MM.1S (cell line): ENCODE data around the gene SLC45A2.

ENCODE experiments used
- DNase-seq: peaks from one replicate; pipeline ENCODE4 v3.0.0-alpha.2; 2015
- H2AFZ ChIP-seq: fragments of 300-600 bp; sonication (generic); 2 replicates; pipeline ENCODE4 v1.6.0; 2016; ENCODE audit warnings: antibody characterized with exemption, low read length
- H3F3A ChIP-seq: fragments of 300-600 bp; sonication (generic); 2 replicates; pipeline ENCODE4 v1.6.1; 2016; ENCODE audit warnings: mild to moderate bottlenecking, antibody characterized with exemption, low read length, moderate library complexity, mixed read lengths; ENCODE audit not compliant: insufficient read depth
- H3K27ac ChIP-seq: fragments of 300-600 bp; sonication (generic); 2 replicates; pipeline ENCODE4 v1.5.1; 2016; ENCODE audit warnings: mild to moderate bottlenecking, low read length
- H3K27me3 ChIP-seq: fragments of 300-600 bp; sonication (generic); replicated peaks from 2 replicates; pipeline ENCODE4 v1.6.0; 2016; ENCODE audit warnings: low read length; ENCODE audit not compliant: insufficient read depth
- H3K36me3 ChIP-seq: fragments of 300-600 bp; sonication (generic); replicated peaks from 2 replicates; pipeline ENCODE4 v1.6.1; 2016; ENCODE audit warnings: mild to moderate bottlenecking, low read length, mixed read lengths; ENCODE audit not compliant: insufficient read depth
- H3K4me1 ChIP-seq: fragments of 300-600 bp; sonication (generic); 2 replicates; pipeline ENCODE4 v1.6.1; 2016; ENCODE audit warnings: low read length, mixed read lengths
- H3K4me2 ChIP-seq: fragments of 300-600 bp; sonication (generic); 2 replicates; pipeline ENCODE4 v1.6.0; 2016; ENCODE audit warnings: low read depth, low read length
- H3K4me3 ChIP-seq: fragments of 300-600 bp; sonication (generic); 2 replicates; pipeline ENCODE4 v1.5.1; 2016; ENCODE audit warnings: low read length, mixed read lengths
- H3K79me2 ChIP-seq: fragments of 300-600 bp; sonication (generic); 2 replicates; pipeline ENCODE4 v1.6.1; 2016; ENCODE audit warnings: mixed run types, low read length, mixed read lengths
- H3K9ac ChIP-seq: fragments of 300-600 bp; sonication (generic); 2 replicates; pipeline ENCODE4 v1.6.1; 2016; ENCODE audit warnings: low read length, mixed read lengths
- H3K9me2 ChIP-seq: fragments of 300-600 bp; sonication (generic); replicated peaks from 2 replicates; pipeline ENCODE4 v1.6.1; 2016; ENCODE audit warnings: mild to moderate bottlenecking, low read length, mixed read lengths; ENCODE audit not compliant: insufficient read depth
- H3K9me3 ChIP-seq: fragments of 300-600 bp; sonication (generic); replicated peaks from 2 replicates; pipeline ENCODE4 v1.6.1; 2016; ENCODE audit warnings: mild to moderate bottlenecking, low read length, mixed read lengths; ENCODE audit not compliant: insufficient read depth
- H4K20me1 ChIP-seq: fragments of 300-600 bp; sonication (generic); 2 replicates; pipeline ENCODE4 v1.6.1; 2016; ENCODE audit warnings: mild to moderate bottlenecking, low read length, moderate library complexity, mixed read lengths; ENCODE audit not compliant: insufficient read depth
- EZH2 ChIP-seq: fragments of 300-600 bp; sonication (generic); optimal IDR thresholded peaks from 2 replicates; pipeline ENCODE3; 2017; ENCODE audit warnings: low read depth, mild to moderate bottlenecking, antibody characterized with exemption, low read length, mixed read lengths
- EZH2phosphoT487 ChIP-seq: fragments of 300-600 bp; sonication (generic); IDR thresholded peaks from 2 replicates; pipeline ENCODE4 v1.6.1; 2018; ENCODE audit warnings: antibody characterized with exemption, low read length
- TF ChIP-seq, protein P1 (sequence below): fragments of 300-600 bp; sonication (generic); IDR thresholded peaks from 2 replicates; pipeline ENCODE4 v1.5.1; 2016; ENCODE audit warnings: antibody characterized with exemption, low read length, mixed read lengths

SLC45A2 gene

DNA sequence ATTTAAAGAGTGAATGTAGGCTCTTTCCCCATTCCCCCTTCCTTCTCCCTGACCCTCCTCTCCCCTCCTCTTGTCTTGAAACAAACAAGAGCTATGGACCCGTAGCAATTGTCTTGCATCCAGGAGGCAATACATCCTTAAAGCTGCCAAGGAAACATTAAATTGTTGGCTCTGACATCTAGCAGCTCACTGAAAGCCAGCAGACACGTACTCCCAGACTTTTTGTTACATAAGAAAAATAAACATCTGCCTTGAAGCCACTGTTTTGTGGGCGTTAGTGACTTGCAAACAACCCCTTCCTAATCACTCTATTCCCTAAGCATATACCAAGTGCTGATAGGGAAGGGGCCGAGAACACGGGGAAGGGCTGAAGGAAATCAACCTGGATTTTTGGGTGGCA lies 8.6 kb downstream of the SLC45A2 start:
- no peak overlapping the region for H2AFZ ChIP-seq
- H4K20me1 ChIP-seq, result no peaks in the 10 kb centered on the region
- H3F3A ChIP-seq, result peaks cover 10% of the 10 kb centered on the region; the same call in 1 of the 2 replicates
- no peak overlapping the region for H3K27ac ChIP-seq
- no peaks in the 10 kb centered on the region for H3K9me3 ChIP-seq
- H3K9ac ChIP-seq, result no peak overlapping the region
- H3K4me3 ChIP-seq, result no peak overlapping the region
- H3K9me2 ChIP-seq, result no peaks in the 10 kb centered on the region
- H3K4me1 ChIP-seq, result peaks cover 16% of the 10 kb centered on the region
- no peak overlapping the region for H3K4me2 ChIP-seq
- H3K27me3 ChIP-seq, result no peaks in the 10 kb centered on the region
- DNase-seq, result no peak
- H3K79me2 ChIP-seq, result no peaks in the 10 kb centered on the region
- TF ChIP-seq EZH2, result no peak
- TF ChIP-seq, protein P1, sequence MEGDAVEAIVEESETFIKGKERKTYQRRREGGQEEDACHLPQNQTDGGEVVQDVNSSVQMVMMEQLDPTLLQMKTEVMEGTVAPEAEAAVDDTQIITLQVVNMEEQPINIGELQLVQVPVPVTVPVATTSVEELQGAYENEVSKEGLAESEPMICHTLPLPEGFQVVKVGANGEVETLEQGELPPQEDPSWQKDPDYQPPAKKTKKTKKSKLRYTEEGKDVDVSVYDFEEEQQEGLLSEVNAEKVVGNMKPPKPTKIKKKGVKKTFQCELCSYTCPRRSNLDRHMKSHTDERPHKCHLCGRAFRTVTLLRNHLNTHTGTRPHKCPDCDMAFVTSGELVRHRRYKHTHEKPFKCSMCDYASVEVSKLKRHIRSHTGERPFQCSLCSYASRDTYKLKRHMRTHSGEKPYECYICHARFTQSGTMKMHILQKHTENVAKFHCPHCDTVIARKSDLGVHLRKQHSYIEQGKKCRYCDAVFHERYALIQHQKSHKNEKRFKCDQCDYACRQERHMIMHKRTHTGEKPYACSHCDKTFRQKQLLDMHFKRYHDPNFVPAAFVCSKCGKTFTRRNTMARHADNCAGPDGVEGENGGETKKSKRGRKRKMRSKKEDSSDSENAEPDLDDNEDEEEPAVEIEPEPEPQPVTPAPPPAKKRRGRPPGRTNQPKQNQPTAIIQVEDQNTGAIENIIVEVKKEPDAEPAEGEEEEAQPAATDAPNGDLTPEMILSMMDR, result no peak
- no peaks in the 10 kb centered on the region for H3K36me3 ChIP-seq

DNA sequence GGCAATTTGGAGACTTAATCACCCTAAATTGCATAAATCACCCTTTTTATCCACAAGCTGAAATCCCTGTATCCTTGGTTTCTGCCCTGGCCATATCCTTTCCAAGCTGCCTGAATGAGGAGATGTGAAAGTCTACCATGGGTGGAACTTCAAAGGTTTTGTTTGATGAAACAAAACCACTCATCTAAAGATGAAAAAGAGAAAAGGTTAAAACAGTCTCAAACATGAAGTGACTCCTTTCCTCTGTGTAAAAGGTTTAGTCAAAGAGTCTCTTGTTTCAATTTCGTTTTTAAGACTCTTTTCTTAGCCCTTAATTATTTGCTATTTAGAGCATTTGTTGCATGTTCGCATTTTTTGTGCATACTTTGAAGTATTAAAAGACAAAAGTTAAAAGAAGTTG lies 11.2 kb downstream of the SLC45A2 start:
- Histone ChIP-seq H3K4me1 (peaks cover 16% of the 10 kb centered on the region), H3K79me2 (no peaks in the 10 kb centered on the region), H3K27ac (peak overlapping the region; percentile 34; the same call in 1 of the 2 replicates), H3K36me3 (no peaks in the 10 kb centered on the region), H3K27me3 (no peaks in the 10 kb centered on the region), H3K4me2 (peak overlapping the region; percentile 51), H3K9ac (no peak overlapping the region), H3K9me3 (no peaks in the 10 kb centered on the region), H2AFZ (0 out of 2 replicates have a peak overlapping the region, but pooled peaks have one; percentile 1), H4K20me1 (no peaks in the 10 kb centered on the region), H3F3A (peaks cover 10% of the 10 kb centered on the region; the same call in 1 of the 2 replicates), H3K9me2 (no peaks in the 10 kb centered on the region), H3K4me3 (peak overlapping the region; percentile 7; the same call in 1 of the 2 replicates)
- no peak for TF ChIP-seq EZH2
- TF ChIP-seq, protein P1, result no peak
- peak; percentile 61 for DNase-seq

DNA sequence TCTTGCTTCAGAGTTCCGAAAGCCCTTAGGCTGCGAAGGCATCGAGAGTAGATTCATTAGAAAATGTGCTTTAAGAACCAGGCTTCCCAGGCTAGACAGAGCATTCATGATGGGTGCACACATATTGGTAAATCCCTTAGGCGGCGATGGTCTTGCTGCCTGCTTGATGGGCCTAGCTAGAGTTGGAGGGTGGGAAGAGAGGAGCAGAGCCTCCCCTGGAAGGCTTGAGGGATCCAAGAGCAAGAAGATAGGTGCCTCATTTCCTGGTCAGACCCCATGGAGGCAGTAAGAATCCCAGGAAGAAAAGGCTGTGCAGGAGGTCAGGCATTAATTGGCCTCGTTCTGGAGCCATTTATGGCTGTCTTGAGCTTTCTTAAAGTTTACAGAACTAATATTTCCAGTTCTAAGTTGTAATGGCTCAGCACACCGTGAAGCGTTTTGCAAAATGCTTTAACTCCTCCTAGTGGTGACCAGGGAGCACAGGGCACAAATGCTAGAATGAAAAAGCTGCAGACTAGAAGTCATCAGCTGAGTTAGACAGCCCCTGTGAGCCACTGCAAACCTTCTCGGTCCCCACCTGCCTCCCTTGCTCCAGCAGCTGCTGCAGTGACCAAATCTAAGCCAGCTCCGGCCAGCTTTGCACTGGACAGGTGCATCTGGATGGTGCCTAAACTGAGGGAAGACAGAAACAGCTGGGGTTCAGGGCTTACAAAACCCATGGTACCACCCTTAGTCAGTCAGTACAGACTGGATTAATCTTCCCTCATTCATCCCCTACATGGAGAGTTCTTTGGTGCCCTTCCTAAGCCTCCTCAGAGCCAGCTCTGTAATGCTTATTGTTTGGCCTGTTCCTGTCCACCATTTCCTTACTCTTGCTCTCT lies 14.7 kb downstream of the SLC45A2 start:
- Histone ChIP-seq H3K9ac (no peak overlapping the region), H3F3A (peaks cover 10% of the 10 kb centered on the region; the same call in 1 of the 2 replicates), H3K79me2 (no peaks in the 10 kb centered on the region), H3K27ac (no peak overlapping the region), H4K20me1 (no peaks in the 10 kb centered on the region), H3K9me3 (no peaks in the 10 kb centered on the region), H3K4me3 (no peak overlapping the region), H3K4me1 (peaks cover 16% of the 10 kb centered on the region), H3K27me3 (no peaks in the 10 kb centered on the region), H3K4me2 (no peak overlapping the region), H3K36me3 (no peaks in the 10 kb centered on the region), H3K9me2 (no peaks in the 10 kb centered on the region), H2AFZ (no peak overlapping the region)
- no peak for TF ChIP-seq EZH2phosphoT487
- TF ChIP-seq, protein P1, result peak; percentile 73
- DNase-seq, result peak; percentile 51
